Upper lobe of left lung (tissue), 6 donors: ENCODE measurements around the gene LRRC2. TPM values are rescaled to one million over a fixed set of nuclear protein-coding genes. Genes with fewer than 3 reads are reported as not detected.
A peak's percentile ranks its signal among the peaks of the same experiment; 100 is the strongest.
"Not testable (repeated sequence)": the region's sequence is repeated elsewhere in the genome, so short reads cannot be mapped to it uniquely, and the experiment has no call there.

Source experiments
- ATAC-seq, 2 donors: fragments of 200-7000 bp; cut with Tn5 transposase; one replicate each; pipeline ENCODE4 v1.9.1; 2022; ENCODE audit warnings: mild to moderate bottlenecking in 2 of 2, moderate library complexity in 2 of 2; ENCODE audit not compliant: low FRiP score in 2 of 2
- DNase-seq, 2 donors: peaks; one replicate each; pipeline ENCODE4 v3.0.0-alpha.2; 2019 to 2020
- H3K27ac ChIP-seq, 4 donors: fragments of 200-600 bp; sonication (generic); one replicate each; pipeline ENCODE4 v1.5.1; 2016 to 2019
- H3K27me3 ChIP-seq, 4 donors: fragments of 200-600 bp; sonication (generic); one replicate each; pipeline ENCODE4 v1.5.1; 2017 to 2019
- H3K36me3 ChIP-seq, 4 donors: fragments of 200-600 bp; sonication (generic); one replicate each; pipeline ENCODE4 v1.5.1; 2016 to 2019
- H3K4me1 ChIP-seq, 4 donors: fragments of 200-600 bp; sonication (generic); one replicate each; pipeline ENCODE4 v1.5.1; 2018 to 2019
- H3K4me3 ChIP-seq, 4 donors: fragments of 200-600 bp; sonication (generic); one replicate each; pipeline ENCODE4 v1.5.1; 2017 to 2019; ENCODE audit warnings: mild to moderate bottlenecking in 2 of 4, moderate library complexity in 1 of 4
- H3K9me3 ChIP-seq, 4 donors: fragments of 200-600 bp; sonication (generic); one replicate each; pipeline ENCODE4 v1.5.1; 2018 to 2019
- CTCF ChIP-seq, 6 experiments: fragments of 450-650 bp in 4 of 6; fragments of 200-600 bp in 2 of 6; sonication (generic) in 2 of 6; IDR thresholded peaks; one replicate each; pipeline ENCODE4 v1.5.1; 2016 to 2019; ENCODE audit warnings: antibody characterized with exemption in 6 of 6
- EP300 ChIP-seq, 4 donors: sonication (generic); formaldehyde crosslinking; IDR thresholded peaks; one replicate each; pipeline ENCODE4 v1.5.1; 2017; ENCODE audit warnings: antibody characterized with exemption in 4 of 4, control low read depth in 2 of 4
- POLR2A ChIP-seq, 4 donors: fragments of 450-650 bp; IDR thresholded peaks; one replicate each; pipeline ENCODE4 v1.5.1; 2016 to 2017; ENCODE audit warnings: antibody characterized with exemption in 4 of 4, mild to moderate bottlenecking in 2 of 4
- POLR2AphosphoS5 ChIP-seq, 2 donors: sonication (generic); formaldehyde crosslinking; IDR thresholded peaks; one replicate each; pipeline ENCODE4 v1.5.1; 2017; ENCODE audit warnings: antibody characterized with exemption in 2 of 2
- WGBS, 2 donors: methylation state at CpG; one replicate each; pipeline ENCODE4 v1.1.5; 2017 to 2018; 5-methylcytosine and 5-hydroxymethylcytosine counted together
- total RNA-seq, 6 donors: library from RNA; depleted of rRNA in 4 of 6; stranded (reverse); fragments of >200 nt in 4 of 6; gene quantifications; one replicate each; pipeline versions ENCODE4 v1.1.0 to v1.2.1, GENCODE V29; 2016 to 2021
- donor health status: DM: no; HTN: no; CAD: no; lungs with moderate emphysema.
- donor health status: DM: no; HTN: yes; CAD: no; lungs with severe emphysema.

LRRC2 gene
- total RNA-seq, 6 donors from 2014 or later, result 1.1 to 4.2 (median 1.5) TPM

GRCh38 chr3:46496746-46497555 lies 69.2 kb downstream of the LRRC2 start:
- WGBS, 2 donors, result 68 to 71% methylated on average over 9 of the region's 9 CpGs
- no peaks in the 10 kb centered on the region for H3K36me3 ChIP-seq
- DNase-seq, result no peak
- H3K4me1 ChIP-seq, result no peaks in the 10 kb centered on the region
- H3K27ac ChIP-seq, result no peak overlapping the region
- TF ChIP-seq EP300 (IDR thresholded peaks at IDR 0.05), result no peak
- TF ChIP-seq POLR2A (IDR thresholded peaks at IDR 0.05), result no peak
- no peak for TF ChIP-seq CTCF (IDR thresholded peaks at IDR 0.05)
- TF ChIP-seq POLR2AphosphoS5 (IDR thresholded peaks at IDR 0.05), result no peak
- no peak overlapping the region for H3K4me3 ChIP-seq
- H3K9me3 ChIP-seq, result no peaks in the 10 kb centered on the region
- H3K27me3 ChIP-seq, result no peaks in the 10 kb centered on the region
- no peak for ATAC-seq

- Histone ChIP-seq H3K36me3 (no peaks in the 10 kb centered on the region), H3K9me3 (no peaks in the 10 kb centered on the region), H3K4me1 (no peaks in the 10 kb centered on the region), H3K4me3 (no peak overlapping the region), H3K27me3 (no peaks in the 10 kb centered on the region), H3K27ac (no peak overlapping the region)
- ATAC-seq (no peak), DNase-seq (no peak)
- no peak for TF ChIP-seq POLR2A (IDR thresholded peaks at IDR 0.05)
- no peak for TF ChIP-seq POLR2AphosphoS5 (IDR thresholded peaks at IDR 0.05)
- TF ChIP-seq EP300 (IDR thresholded peaks at IDR 0.05), result no peak
- no peak for TF ChIP-seq CTCF (IDR thresholded peaks at IDR 0.05)
- 90 to 93% methylated on average over 5 of the region's 5 CpGs for WGBS, 2 donors
Measured at GRCh38 chr3:46495901-46496456, 70.1 kb downstream of the LRRC2 start.

DNA sequence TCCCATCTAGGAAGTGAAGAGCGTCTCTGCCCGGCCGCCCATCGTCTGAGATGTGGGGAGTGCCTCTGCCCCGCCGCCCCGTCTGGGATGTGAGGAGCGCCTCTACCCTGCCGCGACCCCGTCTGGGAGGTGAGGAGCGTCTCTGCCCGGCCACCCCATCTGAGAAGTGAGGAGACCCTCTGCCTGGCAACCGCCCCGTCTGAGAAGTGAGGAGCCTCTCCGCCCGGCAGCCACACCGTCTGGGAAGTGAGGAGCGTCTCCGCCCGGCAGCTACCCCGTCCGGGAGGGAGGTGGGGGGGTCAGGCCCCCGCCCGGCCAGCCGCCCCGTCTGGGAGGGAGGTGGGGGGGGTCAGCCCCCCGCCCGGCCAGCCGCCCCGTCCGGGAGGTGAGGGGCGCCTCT lies 71.6 kb downstream of the LRRC2 start:
- H3K27ac ChIP-seq, ATAC-seq, H3K4me1 ChIP-seq, H3K9me3 ChIP-seq, H3K27me3 ChIP-seq, H3K4me3 ChIP-seq, H3K36me3 ChIP-seq: not testable (repeated sequence)
- DNase-seq, result peak in 1 of 2 donors; percentile 49
- WGBS, 2 donors, result 100% methylated on average over 2 of the region's 33 CpGs; no CpG with 5 or more reads in 1 of the 2 donors

- H3K27ac ChIP-seq, result no peak overlapping the region
- no peaks in the 10 kb centered on the region for H3K9me3 ChIP-seq
- H3K4me3 ChIP-seq, result no peak overlapping the region
- no peaks in the 10 kb centered on the region for H3K36me3 ChIP-seq
- no peaks in the 10 kb centered on the region for H3K27me3 ChIP-seq
- no peak for ATAC-seq
- TF ChIP-seq POLR2AphosphoS5 (IDR thresholded peaks at IDR 0.05) (no peak), CTCF (IDR thresholded peaks at IDR 0.05) (no peak), POLR2A (IDR thresholded peaks at IDR 0.05) (no peak), EP300 (IDR thresholded peaks at IDR 0.05) (no peak)
- no peak for DNase-seq
- H3K4me1 ChIP-seq, result peaks cover 3 to 11% (median 4%) of the 10 kb centered on the region in 4 donors
- WGBS, 2 donors, result 92 to 93% methylated on average over 6 of the region's 6 CpGs
Measured at GRCh38 chr3:46492890-46493547, 73.1 kb downstream of the LRRC2 start.
